GM12872 (cell line): ENCODE measurements around the gene NF1.

Source experiments
- TF ChIP-seq, protein P1 (sequence below): IDR thresholded peaks from 3 replicates; pipeline ENCODE4 v1.5.1; 2011; ENCODE audit warnings: low read depth, mild to moderate bottlenecking, low read length, moderate library complexity; ENCODE audit not compliant: insufficient read depth

NF1 gene

GRCh38 chr17:31329221-31329620 is 234.4 kb downstream of the NF1 start:
- TF ChIP-seq, protein P1, sequence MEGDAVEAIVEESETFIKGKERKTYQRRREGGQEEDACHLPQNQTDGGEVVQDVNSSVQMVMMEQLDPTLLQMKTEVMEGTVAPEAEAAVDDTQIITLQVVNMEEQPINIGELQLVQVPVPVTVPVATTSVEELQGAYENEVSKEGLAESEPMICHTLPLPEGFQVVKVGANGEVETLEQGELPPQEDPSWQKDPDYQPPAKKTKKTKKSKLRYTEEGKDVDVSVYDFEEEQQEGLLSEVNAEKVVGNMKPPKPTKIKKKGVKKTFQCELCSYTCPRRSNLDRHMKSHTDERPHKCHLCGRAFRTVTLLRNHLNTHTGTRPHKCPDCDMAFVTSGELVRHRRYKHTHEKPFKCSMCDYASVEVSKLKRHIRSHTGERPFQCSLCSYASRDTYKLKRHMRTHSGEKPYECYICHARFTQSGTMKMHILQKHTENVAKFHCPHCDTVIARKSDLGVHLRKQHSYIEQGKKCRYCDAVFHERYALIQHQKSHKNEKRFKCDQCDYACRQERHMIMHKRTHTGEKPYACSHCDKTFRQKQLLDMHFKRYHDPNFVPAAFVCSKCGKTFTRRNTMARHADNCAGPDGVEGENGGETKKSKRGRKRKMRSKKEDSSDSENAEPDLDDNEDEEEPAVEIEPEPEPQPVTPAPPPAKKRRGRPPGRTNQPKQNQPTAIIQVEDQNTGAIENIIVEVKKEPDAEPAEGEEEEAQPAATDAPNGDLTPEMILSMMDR, result no peak

DNA sequence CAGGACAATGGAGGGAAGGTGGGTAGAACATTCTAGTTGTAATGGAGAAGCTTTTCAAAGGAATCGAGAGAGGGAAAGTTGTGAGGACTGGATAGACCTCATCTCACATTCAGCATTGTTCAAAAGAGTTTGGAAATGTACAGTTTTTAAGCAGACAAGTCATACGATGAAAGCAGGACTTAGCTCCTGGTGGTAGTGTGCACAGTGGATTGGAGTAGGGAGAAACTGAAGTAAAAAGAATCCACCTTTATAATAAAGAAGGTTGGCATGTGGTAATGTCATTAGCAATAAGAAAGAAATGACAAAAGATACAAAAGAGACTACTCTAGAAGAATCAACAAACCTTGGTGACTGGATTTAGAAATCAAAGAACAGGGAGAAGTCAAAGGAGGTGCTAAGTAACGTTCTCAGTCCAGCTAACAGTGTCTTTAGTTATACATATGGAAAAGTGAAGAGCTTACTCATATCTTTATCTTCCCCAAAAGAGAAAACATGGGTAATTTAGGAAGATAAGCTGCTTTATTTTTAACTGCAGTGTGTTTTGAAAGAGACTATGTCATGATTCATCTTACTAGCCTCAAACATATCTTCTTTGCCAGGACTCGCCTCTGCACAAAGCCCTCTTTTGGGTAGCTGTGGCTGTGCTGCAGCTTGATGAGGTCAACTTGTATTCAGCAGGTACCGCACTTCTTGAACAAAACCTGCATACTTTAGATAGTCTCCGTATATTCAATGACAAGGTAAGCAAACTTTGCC is 245.3 kb downstream of the NF1 start:
- TF ChIP-seq, protein P1, result no peak

GRCh38 chr17:31349454-31349853 is 254.7 kb downstream of the NF1 start:
- TF ChIP-seq, protein P1, result no peak

- TF ChIP-seq, protein P1, result no peak
These were observed 261.2 kb downstream of the NF1 start for GRCh38 chr17:31355935-31356334.

GRCh38 chr17:31357091-31357490 is 262.3 kb downstream of the NF1 start:
- TF ChIP-seq, protein P1, result no peak

GRCh38 chr17:31357839-31358394 is 263.1 kb downstream of the NF1 start:
- TF ChIP-seq, protein P1, result no peak

DNA sequence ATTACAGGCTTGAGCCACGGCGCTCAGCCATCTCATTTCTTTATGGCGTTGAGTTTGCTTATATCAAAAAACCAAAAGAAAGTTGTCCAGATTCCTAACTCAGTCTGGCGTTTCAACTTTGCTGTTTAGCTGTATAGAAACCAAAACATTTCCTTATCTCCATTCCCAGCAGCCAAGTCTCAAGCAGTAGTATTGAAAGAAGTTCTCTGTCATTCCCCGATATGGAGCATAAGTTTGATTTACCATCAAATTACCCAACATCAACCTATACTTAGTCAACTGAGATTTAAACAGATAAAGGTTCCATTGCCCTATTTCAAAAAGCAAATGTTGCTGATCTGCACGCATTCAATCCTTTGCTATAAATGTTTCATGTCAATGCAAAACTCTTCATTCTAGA is 269.2 kb downstream of the NF1 start:
- TF ChIP-seq, protein P1, result no peak
